Skeletal muscle satellite cell (primary cell): ENCODE measurements around the gene ATP10A.

Source experiments
- H3K27me3 ChIP-seq: 2 replicates; pipeline ENCODE4 v1.7.0; 2013; ENCODE audit warnings: low read length; ENCODE audit not compliant: control insufficient read depth, insufficient read depth
- H3K36me3 ChIP-seq: 2 replicates; pipeline ENCODE4 v1.7.0; 2013; ENCODE audit warnings: mild to moderate bottlenecking, control low read depth, low read length; ENCODE audit not compliant: insufficient read depth
- H3K4me1 ChIP-seq: 2 replicates; pipeline ENCODE4 v1.7.0; 2013; ENCODE audit warnings: low read length; ENCODE audit not compliant: control insufficient read depth, insufficient read depth
- H3K4me2 ChIP-seq: 2 replicates; pipeline ENCODE4 v1.7.0; 2013; ENCODE audit warnings: mild to moderate bottlenecking, low read length
- H3K4me3 ChIP-seq: 2 replicates; pipeline ENCODE4 v1.7.0; 2013; ENCODE audit warnings: low read length
- H3K9ac ChIP-seq: 2 replicates; pipeline ENCODE4 v1.7.0; 2013; ENCODE audit warnings: mild to moderate bottlenecking, low read depth, low read length, moderate library complexity
- H3K9me3 ChIP-seq: replicated peaks from 2 replicates; pipeline ENCODE4 v1.7.0; 2013; ENCODE audit warnings: mild to moderate bottlenecking, control low read depth, low read length

Gene ATP10A

DNA sequence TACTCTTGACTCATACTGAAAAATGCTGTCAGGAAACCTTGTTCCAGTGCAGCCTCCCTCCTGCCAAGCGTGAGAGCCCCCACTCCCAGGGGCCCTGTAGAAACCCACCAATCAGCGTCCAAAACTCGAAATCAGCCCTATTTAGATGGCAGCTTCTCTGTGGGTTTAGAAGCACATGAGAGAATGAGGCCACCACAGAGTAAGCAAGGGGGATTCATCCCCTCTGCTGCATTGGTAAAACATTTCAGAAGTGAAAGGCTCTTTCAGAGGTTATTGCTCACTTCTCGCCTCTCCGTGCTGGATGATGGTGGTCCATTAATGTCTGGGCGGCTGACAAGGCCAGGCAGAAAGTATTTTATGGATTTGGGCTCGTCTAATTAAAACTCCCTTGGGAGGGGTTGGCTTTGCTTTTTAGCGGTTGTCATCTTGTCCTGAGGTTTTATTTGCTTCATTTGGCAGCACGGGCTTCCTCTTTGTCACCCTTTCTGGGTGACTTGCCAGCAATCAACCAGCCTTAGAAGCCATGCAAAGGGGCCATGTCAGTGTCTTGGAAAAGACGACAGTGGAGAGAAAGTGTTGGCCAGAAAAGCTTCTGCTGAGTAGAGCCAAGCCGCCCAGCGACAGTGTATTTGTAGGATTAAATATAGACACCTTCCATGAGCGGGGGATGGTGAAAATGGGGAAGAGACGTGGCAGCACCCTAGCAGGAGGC lies 145.5 kb downstream of the ATP10A start:
- H3K4me3 ChIP-seq, result no peak overlapping the region
- peaks cover 7% of the 10 kb centered on the region for H3K4me1 ChIP-seq
- peaks cover 15% of the 10 kb centered on the region for H3K36me3 ChIP-seq
- H3K27me3 ChIP-seq, result no peaks in the 10 kb centered on the region
- no peaks in the 10 kb centered on the region for H3K9me3 ChIP-seq
- no peak overlapping the region for H3K9ac ChIP-seq
- H3K4me2 ChIP-seq, result no peak overlapping the region

DNA sequence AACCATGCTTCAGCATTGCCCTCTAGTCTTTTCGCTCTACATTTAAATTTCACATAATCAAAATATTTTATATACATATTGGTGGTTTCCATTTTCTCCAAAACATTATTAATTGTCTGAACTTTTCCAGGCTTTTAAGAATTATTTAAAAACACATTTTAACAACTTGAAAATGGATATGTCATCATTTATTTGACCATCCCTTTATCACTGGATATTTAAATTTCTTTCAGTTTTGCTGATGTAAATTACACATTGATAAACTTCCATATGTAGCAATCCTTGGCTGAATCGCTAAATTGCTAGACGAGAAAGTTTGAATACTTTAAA lies 146.0 kb downstream of the ATP10A start:
- H3K4me2 ChIP-seq, result no peak overlapping the region
- peaks cover 15% of the 10 kb centered on the region for H3K36me3 ChIP-seq
- peaks cover 7% of the 10 kb centered on the region for H3K4me1 ChIP-seq

DNA sequence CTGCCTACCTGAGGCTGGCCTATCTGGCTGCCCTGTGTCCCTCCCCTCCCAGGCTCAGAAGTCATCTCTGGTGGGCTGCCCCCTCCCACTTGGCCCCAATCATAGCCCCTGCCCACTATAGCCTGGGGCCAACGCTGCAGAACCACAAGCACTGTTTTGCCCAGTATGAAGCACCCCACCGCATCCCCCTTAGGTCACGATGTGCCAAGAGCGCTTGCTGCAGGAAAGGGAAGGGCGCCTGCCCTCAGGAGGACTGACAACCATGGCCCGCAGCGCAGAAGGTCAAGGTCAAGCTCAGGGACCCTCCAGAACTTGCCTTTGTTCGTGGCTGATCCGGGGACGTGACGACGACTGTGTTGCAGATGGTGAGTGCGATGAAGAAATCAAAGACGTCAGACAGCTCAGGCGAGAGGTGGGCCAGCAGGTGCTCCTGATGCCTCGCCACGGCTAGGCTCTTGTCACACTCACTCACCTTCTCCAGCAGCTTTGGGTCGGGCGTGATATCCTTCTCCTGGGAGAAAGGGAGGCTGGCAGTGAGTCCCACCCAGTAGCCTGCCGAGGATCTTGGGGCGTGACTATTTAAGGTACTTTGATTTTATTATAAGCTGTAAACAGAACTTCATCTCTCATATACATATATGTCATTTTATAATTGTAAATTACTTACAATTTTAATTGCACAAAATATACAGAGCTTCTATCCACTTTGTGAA lies 146.6 kb downstream of the ATP10A start:
- Histone ChIP-seq H3K27me3 (no peaks in the 10 kb centered on the region), H3K9me3 (no peaks in the 10 kb centered on the region), H3K9ac (no peak overlapping the region), H3K36me3 (peaks cover 13% of the 10 kb centered on the region), H3K4me3 (no peak overlapping the region), H3K4me1 (peaks cover 7% of the 10 kb centered on the region), H3K4me2 (no peak overlapping the region)

More for the DNA sequence above, 146.0 kb downstream of the ATP10A start:
- Histone ChIP-seq H3K9me3 (no peaks in the 10 kb centered on the region), H3K9ac (no peak overlapping the region), H3K27me3 (no peaks in the 10 kb centered on the region), H3K4me3 (no peak overlapping the region)

DNA sequence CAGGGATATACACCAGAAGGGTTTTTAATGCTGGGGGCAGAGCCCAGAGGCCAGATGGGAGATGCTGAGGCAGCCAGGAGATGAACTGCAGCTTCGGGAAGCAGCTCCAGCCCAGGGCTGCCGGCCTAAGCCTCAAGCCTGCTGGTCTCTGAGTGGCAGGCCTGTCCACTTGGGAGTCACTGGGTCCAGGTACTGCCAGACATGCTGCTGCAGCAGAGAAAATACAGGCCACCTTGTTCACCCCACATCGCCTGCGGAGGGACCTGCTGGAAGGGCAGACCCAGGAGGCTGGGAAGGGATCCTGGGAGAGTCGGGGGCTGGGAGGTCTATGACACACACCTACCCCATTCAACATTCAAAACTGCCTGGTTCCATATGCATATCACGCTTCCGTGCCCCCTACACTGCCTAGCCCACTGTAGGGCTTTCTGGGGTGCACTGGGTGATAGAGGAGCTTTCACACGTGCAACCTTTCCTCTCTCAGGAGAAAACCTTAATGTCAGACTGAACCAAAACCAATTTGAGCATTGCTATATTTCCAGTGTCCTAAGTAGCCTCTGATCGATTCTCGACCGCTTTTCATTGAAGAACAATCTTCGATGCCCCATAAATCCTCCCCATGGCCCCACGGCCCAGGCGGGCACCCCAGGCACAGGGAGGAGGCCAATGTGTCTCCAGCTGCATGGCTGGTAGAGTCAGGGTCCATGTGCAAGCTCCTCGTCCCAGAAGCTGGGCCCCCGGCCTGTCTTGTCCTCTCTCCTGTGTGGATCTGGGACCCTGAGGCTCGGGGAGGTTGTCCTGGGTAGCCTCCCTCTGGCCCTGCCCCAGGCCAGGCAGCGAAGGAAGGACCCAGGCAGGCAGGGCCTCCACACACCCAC lies 147.4 kb downstream of the ATP10A start:
- H3K36me3 ChIP-seq, result peaks cover 12% of the 10 kb centered on the region
- H3K27me3 ChIP-seq, result no peaks in the 10 kb centered on the region
- peaks cover 7% of the 10 kb centered on the region for H3K4me1 ChIP-seq
- H3K9ac ChIP-seq, result no peak overlapping the region
- H3K4me2 ChIP-seq, result no peak overlapping the region
- H3K4me3 ChIP-seq, result no peak overlapping the region
- H3K9me3 ChIP-seq, result no peaks in the 10 kb centered on the region

DNA sequence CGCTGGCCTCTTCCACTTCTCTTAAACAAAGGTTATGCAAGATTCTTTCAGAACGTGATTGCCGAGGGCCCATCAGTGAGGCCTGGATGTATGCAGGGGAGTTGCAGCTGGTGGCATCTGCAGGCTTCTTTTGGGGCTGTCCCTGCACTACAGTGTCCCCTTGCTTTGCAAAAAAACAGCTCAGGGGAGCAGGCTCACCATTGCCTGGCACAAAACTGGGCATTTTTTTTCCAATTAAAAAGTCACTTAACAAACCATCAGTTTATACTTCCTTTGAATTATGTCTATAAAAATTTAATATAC lies 148.6 kb downstream of the ATP10A start:
- Histone ChIP-seq H3K9ac (no peak overlapping the region), H3K4me1 (peaks cover 7% of the 10 kb centered on the region), H3K4me2 (no peak overlapping the region), H3K27me3 (no peaks in the 10 kb centered on the region), H3K4me3 (no peak overlapping the region), H3K9me3 (no peaks in the 10 kb centered on the region), H3K36me3 (peaks cover 12% of the 10 kb centered on the region)

DNA sequence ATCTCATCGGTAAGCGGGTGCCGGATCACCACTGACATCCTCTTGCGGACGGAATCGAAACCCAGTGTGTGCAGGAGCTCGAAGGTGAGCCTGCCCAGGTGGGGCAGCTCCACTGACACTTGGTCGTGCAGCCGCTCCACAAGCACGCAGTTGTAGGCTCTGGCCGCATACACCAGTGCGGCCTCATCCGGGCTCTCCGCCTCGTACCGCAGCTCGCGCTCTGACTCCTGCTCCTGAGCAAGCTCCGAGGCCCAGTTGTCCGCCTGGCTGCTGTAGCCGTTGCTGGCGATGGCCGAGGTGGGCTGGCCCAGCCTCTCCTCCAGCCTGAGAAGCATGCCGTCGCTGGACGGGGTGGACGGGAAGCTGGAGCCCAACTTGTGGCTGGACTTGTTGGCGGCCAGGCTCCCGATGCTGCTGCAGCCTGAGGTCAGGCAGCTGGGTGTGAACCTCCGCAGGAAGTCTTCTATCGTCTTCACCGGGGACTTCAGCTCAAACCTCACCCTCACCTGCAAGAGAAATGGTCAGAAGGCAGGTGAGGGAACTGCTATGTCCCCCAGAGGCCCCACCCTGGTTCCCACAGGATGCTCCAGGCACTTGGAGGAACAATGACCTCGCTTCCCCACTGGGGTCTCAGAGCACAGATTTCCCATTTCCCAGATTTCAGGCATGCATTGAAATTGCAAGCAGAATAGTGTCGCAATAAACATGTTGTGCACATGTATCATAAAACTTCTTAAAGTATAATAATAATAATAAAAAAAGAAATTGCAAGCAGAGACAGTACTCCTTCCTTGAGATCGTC lies 149.2 kb downstream of the ATP10A start:
- H3K4me1 ChIP-seq, result peaks cover 7% of the 10 kb centered on the region
- no peak overlapping the region for H3K4me2 ChIP-seq
- no peaks in the 10 kb centered on the region for H3K27me3 ChIP-seq
- H3K36me3 ChIP-seq, result peaks cover 12% of the 10 kb centered on the region
- H3K9ac ChIP-seq, result no peak overlapping the region
- no peak overlapping the region for H3K4me3 ChIP-seq
- H3K9me3 ChIP-seq, result no peaks in the 10 kb centered on the region

DNA sequence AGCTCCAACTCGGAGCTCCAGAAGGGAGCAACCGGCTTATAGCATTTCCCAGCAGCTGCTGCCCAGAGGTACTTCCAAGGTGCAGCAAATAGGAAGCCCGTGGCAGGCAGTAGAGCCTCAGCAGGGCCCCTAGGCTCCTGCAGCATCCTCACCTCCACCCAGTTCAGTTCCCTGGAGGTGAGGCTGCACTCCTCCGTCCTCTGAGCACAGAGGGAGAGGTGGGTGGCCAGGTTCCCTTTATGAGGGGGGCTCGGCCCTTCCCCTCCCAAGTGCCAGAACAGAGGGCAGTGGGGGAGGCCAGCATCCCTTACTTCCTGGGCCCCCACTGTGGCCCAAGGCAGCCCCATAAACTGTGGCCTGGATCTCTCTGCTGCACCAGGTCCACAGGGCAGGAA lies 150.2 kb downstream of the ATP10A start:
- Histone ChIP-seq H3K27me3 (no peaks in the 10 kb centered on the region), H3K9me3 (no peaks in the 10 kb centered on the region), H3K36me3 (peaks cover 10% of the 10 kb centered on the region), H3K4me1 (peaks cover 6% of the 10 kb centered on the region), H3K4me2 (no peak overlapping the region), H3K4me3 (no peak overlapping the region), H3K9ac (no peak overlapping the region)

DNA sequence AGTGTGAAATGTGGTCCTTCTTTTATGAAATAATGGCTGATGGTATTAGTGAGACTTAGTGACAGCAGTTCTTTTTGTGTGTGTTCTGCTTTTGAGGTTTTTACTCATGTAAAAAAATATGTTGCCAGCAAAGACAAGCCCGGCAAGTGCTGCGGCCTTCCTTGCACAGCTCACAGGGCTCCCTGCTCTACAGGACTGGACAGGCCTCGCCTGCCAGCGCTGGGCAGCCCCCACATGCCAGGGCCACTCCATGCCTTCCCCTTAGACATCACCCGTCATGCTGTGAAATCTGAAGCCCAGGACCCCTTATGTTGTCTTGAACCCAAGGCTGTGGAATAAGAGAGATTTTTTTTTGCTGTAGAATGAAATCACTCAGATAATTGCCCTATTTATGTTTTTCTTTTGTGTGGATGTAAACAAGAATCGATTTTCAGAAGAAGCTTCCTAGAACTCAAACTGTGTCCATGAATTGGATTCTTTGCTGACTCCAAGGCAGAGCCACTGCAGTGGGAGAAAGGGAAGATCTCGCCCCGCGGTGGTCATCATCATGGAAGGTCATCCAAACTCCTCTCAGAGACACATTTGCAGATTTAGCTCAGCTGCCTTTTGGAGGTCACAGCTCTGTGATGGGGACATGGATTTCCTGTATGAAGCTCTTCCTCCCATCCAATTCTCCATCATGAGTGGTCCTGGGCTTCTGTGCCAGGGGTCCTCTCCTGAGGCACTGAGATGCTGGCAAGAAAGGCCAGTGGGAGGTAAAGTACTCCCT lies 150.8 kb downstream of the ATP10A start:
- no peak overlapping the region for H3K4me2 ChIP-seq
- peaks cover under 1% of the 10 kb centered on the region for H3K4me1 ChIP-seq
- peaks cover 7% of the 10 kb centered on the region for H3K36me3 ChIP-seq
- H3K9me3 ChIP-seq, result no peaks in the 10 kb centered on the region
- H3K9ac ChIP-seq, result no peak overlapping the region
- H3K4me3 ChIP-seq, result no peak overlapping the region
- H3K27me3 ChIP-seq, result no peaks in the 10 kb centered on the region

DNA sequence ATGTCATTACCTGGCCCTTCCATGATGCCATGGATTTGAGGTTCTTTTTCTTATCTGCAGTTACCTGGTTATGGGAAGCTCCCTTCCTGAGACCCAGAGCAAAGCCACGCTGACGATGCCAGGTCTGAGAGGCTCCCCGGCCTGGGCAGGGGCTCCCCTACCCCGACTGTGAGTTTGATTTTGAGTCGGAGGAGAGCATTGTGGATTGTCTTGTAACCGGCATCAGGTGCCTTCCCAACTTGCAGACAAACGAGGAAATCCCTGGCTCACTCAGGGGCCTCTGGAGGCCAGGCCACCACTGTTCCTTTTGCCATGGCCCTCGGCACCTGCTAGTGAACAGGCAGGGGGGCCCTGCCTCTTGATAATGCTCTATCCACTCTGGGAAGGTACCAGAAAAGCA lies 151.4 kb downstream of the ATP10A start:
- Histone ChIP-seq H3K4me2 (no peak overlapping the region), H3K36me3 (peaks cover 7% of the 10 kb centered on the region), H3K27me3 (no peaks in the 10 kb centered on the region), H3K9me3 (no peaks in the 10 kb centered on the region), H3K4me1 (no peaks in the 10 kb centered on the region), H3K4me3 (no peak overlapping the region), H3K9ac (no peak overlapping the region)

DNA sequence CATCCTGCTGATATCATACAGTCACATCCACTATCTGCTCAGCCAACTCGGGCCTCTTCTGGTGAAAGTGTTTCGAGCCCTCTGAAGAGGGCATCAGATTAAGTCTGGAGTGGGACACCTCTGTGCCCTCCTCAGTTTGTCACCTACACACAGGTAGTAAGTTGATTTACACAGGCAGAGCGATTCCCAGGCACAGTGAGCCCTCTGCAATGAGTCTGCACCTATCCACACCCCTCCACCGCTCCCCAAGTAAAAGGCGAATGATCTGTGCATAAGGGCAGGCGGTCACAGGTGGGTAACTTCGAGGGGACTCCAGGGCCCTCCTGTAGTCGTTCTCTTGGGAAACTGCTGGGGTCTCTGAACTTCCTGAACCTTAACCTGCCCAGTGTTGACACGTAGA lies 152.0 kb downstream of the ATP10A start:
- no peaks in the 10 kb centered on the region for H3K9me3 ChIP-seq
- H3K4me2 ChIP-seq, result no peak overlapping the region
- H3K36me3 ChIP-seq, result peaks cover 7% of the 10 kb centered on the region
- no peak overlapping the region for H3K4me3 ChIP-seq
- H3K27me3 ChIP-seq, result no peaks in the 10 kb centered on the region
- H3K9ac ChIP-seq, result no peak overlapping the region
- H3K4me1 ChIP-seq, result no peaks in the 10 kb centered on the region
